NCI-H1417 (cell line): ENCODE measurements around the gene REN.

ENCODE experiments used
- DNase-seq, 3 experiments: peaks; one replicate each; lab custom pipeline; 2025; lab: John Stamatoyannopoulos, UW

REN gene

DNA sequence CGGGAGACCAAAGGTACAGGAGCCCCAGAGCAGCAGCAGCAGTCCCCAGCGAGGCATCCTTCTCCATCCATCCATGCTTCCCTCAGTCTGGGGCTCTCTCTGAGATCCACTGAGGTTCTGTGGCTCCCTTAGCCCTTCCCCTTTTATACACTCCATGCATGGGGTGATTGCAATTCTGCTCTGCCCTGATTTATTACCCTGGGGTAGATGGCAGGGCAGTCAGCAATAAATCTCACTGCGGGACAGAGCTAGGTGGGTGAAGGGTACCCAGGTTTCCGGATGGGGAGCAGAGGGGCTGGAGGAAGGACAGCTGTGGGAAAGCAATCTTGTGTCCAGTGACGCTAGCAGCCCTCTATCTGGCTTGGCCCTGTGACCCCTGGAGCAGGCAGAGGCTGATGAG lies at the start of gene REN:
Gene REN (minus strand): TSS at position 119 of the 400 bp plus-strand sequence. CDS start 44 bp downstream, at position 75.
- no peak for DNase-seq

DNA sequence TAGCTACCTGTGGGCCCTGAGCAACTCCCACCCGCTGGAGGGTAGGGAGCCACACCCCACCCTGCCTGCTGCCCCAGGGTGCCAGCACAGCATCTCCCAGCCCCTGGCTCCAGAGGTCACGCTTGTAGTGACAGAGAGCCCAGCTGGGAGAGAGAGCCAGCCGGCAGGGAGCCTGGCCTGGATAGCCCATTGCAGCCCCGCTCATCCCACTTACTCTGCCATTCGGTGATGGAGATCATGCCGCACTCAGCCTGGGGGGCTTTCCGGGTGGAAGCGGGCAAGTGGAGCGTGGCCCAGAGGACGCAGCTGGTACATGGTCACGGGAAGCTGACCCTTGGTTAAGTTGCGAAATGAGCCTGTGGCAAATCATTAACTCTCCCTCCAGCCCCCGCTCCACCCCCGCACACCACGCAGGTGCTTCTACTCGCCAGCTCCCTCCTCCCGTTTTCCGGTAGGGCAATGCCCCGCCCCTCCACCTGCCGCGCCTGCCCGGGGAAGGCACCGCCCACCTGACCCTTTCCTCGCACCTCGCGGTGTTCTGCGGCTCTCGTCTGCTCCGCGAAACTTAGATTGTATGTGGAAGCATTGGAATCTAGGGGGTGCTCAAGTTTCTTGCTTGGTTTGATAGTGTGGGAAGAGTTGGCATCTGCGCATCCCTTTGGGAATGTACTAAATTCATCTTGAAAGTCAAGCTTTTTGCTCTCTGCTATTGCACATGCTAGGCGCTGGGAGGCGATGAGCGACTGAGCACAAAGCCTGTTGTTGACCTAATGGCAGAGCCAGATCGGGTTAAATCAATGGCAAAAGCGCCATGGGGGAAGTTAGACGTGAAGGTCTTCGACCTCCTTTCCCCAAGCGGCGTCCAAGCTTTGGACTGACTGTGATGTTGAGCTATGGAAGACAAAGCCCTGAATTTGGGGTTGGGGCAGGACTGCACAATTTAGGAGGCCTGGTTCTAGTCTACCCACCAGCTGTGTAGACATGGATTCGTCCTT lies 47.8 kb upstream of the REN start, which contains the start of gene GOLT1A:
Gene GOLT1A (minus strand): TSS at position 321 of the 995 bp plus-strand sequence. CDS start 82 bp downstream, at position 239.
- DNase-seq: peak; percentile 63 to 98 (median 73)

DNA sequence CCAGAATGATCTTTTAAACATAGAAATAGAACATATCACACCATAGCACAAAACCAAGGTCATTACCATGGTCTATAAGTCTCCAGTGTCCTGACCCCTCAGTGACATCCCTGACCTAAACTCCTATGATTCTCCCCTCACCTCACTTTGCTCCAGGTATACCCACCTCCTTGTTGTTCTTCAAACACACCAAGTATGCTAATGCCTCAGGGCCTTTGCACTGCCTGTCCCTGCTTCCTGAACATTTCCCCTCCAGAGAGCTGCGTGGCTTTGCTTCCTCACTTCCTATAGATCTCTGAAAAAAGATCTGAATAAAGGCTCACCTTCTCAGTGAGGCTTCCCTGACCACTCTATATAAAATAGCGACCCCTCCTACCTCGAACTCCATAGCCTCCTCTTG lies 46.6 kb upstream of the REN start:
- no peak for DNase-seq

DNA sequence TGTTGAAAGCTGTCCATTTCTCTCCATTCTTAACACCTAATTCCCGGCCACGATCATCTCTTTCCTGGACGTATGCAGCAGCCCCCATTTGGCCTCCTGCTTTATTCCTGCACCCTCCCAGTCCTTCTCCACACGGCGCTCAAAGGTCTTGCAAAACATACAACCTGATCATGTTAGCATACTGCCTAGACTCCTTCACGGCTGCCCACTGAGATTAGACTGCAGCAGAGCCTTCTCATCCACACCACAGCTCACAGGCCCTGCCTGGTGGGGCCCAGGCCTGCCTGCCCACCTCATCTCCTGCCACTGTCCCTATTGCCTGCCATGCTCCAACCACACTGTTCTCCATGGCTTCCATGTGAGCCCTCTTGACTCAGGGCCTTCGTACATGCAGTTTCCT lies 44.9 kb upstream of the REN start:
- no peak for DNase-seq

DNA sequence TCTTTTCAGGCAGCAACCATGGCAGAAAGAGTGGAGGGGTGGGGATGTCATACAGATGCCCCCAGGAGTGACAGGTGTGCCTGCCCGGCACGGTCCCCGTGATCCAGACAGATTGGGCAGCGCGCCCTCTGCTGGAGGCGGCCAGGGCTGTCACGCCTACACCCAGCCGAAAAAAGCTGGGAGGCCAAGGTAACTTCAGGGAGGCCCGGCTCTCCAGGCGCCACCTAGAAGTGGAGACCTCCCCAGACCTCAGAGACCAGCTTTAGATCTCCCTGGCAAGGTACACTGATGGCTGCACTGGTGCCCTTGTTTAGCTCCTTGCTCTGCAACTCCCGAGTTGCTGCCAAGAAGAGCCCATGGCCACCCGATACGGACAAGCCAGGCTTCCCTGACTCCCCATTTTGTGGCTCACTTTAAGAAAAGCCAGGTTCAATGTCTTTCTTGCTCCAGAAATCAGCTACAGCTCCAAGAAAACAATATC lies 41.0 kb upstream of the REN start:
- peak; percentile 29 to 75 (median 49) for DNase-seq

DNA sequence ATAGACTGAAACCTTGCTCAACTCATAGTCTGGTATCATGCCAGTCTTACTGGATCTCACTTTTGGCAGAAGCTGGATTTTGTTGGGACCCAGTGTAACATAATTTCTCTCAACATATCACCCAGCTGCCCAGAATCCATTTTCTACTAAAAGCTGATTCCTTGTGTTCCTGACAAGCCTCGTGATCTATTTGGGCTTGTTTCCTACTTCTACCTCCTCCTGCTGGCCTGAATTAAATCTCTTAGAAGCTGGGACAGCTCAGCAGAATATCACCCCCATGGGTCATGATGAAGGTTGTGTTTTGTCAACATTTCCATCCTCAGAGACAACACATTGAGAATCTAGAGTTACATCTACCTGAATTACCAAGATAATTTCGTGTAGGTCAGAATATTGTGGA lies 40.0 kb upstream of the REN start:
- no peak for DNase-seq

DNA sequence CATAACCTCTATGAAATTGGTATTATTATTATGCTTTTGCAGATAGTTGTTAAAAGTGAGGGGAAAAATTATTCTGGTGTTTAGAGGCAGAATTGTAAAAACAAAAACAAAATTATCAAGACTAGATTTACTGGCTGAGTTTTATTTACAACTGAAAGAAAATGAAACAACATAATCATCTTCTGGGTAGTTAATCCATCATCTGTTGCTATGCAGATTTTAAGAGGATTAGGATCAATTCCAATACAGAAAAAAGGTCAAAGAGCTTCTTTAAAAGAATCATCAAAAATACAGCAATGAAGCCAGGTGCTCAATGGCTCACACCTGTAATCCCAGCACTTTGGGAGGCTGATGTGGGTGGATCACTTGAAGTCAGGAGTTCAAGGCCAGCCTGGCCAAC lies 39.3 kb upstream of the REN start:
- no peak for DNase-seq

DNA sequence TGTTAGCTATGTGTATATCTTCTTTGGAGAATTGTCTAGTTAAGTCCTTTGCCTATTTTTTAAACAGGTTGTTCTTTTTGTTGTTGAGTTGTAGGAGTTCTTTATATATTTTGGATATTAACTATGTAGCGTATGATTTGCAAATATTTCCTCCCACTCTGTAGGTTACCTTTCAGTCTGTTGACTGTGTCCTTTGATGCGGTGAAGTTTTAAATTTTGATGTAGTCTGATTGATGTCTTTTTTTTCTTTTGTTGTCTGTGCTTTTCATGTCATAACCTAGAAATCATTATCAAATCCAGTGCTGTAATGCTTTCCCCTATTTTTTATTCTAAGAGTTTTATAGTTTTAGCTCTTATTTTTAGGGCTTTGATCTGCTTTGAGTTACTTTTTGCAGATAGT lies 38.8 kb upstream of the REN start:
- no peak for DNase-seq

DNA sequence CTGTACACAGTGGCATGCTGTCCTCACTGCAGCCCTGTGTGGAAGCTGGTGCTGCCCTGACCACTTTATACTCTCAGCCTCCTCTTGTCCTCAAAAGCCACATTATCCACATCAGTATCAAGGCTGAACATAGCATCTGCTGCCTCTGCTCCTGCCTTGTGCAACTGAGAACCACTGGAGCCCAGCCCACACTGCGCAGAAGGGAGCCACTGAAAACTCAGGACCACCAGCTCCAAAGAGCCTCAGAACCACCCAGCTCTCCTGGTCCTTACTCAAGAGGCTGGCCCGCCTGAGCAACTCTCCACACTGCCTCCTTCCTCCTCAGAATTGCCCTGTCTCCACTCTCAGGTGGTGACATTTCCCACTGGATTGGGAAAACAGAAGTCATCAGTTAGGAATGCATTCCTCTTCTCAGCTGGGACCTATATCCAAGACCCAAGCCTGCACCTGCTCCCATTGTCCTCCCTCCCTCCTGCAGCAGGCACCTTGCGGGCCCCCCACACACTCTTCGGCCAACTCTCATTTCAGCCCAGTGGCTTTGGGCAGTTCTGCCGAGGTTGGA lies 37.1 kb upstream of the REN start:
- DNase-seq: no peak

DNA sequence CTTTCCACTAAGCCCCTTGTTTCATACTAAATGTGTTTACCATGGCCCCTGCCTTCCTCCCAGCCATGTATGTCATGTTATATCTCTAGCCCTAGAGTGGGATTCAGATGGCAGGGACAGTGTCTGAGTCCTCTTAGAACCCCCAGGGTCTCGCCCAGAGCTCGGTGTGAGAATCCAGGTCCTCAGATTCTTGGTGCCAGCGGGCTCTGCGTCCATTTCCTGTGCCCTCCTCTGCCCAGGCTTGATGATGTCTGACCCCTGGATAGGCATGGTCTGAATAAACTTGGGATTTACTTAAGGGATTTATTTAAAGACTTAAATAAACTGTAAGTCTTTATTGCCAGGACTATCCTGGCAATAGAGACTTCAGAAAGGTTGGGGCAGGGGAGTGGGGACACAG lies 36.3 kb upstream of the REN start:
- no peak for DNase-seq

DNA sequence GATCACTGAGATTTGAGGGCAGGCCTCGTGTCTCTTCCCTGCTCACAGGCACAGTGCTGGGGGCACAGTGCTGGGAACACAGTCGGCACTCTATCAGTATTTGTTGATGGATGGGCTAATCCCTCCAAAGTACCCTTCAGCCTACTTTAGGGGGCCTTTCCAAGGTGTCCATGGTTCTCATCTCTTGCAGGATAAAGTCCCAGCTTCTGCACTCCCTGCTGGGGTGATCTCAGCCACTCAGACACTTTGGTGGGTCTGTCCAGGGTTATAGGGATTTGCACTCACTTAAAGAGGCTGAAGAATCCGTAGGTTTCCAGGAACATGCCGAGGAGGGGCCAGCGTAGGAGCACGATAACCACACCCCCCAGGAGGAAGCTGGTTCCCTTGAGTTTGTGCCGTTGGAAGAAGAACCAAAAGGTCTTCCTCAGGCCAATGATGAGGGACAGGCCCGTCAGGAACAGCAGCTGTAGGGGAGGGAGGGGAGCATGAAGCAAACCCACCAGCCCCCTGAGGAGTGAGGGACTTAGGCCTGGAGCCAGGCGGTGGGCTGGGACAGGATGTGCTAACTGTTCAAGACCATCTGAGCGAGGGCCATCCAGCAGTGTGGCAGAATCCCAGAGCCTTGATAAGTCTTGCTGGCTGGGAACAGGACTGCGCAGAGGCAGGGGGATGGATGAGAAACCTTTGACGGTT lies 35.4 kb upstream of the REN start:
- DNase-seq: no peak

DNA sequence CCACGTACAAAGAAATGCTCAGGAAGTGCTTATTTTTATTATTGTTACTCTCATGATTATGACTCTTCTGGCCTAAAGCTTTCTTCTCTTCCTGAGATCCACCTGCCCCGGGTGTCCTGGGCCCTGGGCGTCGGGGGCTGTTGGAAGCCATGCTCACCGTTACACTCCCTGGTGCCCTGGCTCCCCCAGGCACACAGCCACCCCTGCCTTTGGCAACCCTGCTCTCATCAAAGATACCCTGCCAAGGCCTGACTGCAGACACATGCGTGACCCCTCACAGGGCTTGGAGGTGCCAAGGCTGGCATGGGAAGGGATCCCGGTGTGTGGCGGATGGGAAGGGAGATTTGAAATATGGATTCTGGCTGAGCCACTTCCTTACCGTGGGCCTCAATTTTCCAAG lies 33.4 kb upstream of the REN start:
- no peak for DNase-seq

DNA sequence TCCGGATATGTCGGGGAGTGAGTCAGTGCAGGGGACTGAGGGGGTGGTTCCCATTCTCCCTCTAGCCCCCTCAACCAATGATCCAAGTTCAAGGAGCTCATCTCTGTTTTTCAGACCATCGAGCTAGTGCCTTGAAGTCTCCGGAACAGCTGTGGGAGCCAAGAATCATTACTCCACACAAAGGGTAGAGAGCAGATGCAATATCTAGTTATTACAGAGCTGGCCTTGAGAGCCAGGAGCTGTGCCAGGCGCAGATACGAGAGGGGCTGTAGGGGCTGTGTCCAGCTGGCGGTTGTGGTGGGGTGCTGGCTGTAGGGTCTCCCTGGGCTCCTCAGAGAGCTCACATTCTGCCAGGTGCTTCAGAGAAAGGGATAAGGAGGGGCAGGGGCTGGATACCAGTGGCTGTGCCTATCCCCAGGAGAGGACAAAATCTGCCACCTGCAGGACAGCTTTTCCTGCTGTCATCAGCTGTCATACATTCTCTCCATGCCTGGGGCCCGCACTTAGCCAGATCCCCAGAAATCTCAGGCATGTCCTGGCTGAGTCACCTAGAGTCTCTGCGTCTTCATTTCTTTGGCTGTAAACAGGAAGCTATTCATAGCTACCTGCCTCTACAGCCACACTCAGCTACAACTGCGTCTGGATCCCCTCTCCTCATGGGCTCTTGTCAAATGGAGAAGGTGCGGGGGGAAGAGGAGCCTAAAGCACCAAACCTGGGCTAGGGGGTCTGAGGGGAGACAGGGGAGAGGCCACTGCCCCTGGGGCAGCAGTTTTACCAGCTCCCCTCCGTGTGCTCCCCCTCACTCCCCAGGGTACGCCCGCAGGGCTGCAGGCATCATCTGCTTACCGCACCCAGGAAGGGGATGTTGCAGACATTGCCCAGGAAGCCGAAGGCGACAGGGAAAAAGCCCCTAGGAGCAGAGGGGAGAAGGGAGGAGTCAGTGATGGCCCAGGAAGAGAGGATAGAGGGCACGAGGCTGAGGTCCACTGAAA lies 32.5 kb upstream of the REN start:
- DNase-seq: peak in 1 of 3 experiments; percentile 17

DNA sequence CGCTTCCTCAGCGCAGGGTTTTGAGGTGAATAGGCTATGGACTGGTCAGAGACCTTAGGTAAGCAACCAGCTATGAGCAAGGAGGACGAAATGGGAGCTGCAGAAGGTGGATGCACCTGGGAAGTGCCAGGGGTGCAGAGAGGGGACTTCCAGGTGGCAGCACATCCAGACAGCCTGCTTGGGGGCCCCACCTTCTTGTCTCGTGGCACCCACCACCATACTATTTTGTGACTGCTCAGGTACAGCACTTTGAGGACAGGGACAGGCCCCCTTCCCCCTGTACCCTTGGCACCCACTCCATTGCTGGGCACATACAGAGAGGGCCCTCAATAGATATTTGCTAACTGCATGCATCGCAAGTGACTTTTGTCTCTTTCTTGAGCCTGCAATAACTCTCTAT lies 30.9 kb upstream of the REN start:
- no peak for DNase-seq

DNA sequence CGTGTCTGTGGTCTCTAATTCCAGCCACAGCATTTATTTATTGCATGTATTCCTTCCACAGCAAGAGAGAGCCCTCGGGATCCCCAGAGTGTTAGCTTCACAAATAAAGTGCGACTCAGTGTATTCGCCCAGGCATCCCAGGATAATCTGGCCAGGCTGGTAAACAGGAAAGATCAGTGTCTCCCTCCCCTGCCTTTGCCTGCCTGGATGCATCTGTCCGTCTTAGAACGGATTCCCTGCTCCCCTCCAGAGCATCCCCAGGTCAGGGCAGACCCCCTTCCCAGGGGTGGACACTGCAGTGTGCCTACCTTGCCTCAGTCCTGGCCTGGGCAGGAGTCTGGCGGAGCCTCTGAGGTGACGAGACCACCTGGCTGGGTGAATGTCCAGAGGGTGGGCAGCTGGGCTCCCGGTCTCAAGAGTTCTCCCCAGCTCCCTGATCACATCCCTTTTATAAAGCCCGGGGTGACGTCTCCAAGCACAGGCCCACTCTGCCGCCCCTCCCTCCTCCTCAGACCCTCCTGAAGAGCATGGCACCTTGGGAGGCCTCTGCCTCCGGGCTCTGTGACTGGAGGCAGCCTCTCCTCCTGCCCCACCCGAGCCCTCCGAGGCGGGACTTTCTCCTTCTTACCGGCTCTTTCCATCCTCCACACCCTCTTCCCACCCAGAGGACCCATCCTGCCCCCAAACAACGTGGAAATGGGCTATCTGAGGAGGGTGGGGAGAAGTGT lies 30.1 kb upstream of the REN start, which contains the start of gene KISS1:
Gene KISS1 (minus strand): TSS at position 424 of the 728 bp plus-strand sequence. CDS start 3,615 bp downstream, outside the sequence.
- DNase-seq: no peak

DNA sequence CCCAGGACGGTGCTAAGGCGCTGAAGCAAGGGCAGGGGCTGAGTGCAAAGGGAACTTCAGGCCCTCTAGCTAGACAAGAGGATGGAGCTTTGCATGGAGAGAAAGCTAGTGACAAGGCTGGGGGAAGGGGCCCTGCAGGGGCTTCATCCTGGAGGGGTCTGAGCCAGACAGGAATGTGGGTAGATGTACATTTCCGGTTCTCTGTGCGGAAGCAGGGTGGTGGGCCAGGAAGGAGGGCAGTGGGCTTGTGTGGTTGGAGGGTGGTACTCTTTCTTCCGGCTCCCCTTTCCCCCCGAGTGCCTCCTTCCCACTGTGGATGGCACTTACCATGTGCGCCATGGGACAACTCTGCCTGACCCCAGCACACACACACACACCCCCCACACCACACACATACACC lies 28.6 kb upstream of the REN start:
- no peak for DNase-seq

DNA sequence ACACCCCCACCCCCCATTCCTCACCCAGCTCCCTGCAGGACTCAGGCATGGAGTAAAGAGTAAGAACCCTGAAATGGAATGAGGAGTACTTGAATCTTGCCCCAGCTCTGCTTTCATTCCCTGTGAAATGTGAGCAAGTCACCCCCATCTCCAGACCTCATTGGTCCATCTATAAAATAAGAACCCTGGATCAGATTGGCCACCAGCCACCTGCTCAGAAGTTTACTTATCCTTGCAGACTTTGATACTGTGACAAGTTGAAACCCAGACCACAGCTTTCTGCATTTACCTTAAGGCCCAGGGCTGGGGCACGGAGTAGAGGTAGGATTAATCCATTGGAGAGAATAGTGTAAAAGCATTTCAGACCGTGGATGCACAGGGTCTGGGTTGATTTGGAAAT lies 27.9 kb upstream of the REN start:
- no peak for DNase-seq

DNA sequence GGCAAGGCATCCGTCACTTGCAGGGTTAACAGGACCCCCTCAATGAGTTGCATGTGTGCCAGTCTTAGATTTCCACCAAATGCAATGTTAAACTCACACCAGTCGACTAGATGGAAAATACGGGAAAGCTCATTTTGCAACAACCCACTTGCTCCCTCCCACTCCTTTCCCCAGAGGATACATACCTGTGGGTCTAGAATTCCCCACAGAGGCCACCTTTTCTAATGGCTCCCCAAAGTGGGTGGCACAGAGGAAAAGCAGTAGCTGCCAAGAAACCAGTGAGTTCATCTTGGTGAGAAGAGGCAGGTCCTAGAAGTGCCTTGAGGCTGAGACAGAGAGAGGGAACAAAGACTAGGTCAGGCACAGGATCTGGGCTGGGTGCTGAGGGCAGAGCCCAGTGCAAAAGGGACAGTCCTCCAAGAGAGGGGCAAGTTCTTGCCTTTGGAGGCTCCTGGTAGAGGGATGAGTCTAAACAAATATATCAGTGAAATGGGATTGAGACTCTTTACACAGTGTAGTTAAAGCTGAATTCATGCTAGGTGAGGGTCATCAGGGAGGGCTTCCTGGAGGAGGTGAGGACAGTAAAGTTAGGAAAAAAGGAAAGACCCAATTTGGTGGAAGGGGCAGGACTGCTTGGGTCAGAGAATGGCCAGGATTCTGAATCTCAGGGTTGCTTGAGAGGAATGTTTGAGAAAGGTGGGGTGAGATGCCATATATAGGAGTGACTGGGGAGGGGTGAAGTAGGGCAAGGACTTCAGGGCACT lies 26.6 kb upstream of the REN start:
- DNase-seq: no peak

DNA sequence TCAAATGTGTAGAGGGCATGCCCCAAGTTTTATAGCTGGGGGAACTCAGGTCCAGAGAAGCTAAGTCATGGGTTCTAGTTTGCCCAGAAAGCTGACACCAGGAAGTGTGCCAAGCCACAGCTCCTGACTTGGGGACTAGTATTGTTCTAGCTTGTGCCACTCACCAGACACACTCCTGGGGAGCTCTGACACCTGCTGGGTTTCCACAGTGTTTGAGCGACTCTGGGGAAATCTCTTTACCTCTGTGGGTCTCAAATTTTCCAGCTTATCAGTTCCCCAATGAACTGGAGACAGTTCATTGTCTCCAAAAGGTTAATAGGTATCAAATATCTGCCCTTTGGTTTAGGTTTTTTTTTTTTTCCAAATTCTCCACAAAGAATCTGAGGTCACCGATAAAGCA lies 25.9 kb upstream of the REN start:
- no peak for DNase-seq

DNA sequence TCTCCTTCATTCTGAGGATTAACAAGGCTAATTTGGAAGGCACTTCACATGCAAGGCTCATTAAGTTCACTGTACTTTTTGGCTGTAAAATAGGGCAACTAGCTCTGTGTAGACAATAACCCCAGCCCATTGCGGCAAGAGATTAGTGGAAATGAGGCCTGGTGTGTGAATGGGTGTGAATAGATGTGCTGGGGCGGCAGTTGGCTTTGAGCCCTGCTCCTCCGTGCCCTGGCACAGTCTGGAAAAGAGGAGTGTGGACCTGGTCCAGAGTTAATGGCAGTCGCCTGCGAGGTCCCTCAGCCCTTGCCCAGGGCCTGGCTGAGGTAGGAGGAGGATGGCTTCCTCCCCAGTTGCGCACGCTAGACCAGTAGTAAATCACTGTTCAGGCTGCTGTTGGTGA lies 25.3 kb upstream of the REN start:
- DNase-seq: no peak
